PC-3 (cell line): ENCODE measurements around the gene PREX1. TPM values are rescaled to one million over a fixed set of nuclear protein-coding genes. Genes with fewer than 3 reads are reported as not detected.

Experiments used
- ATAC-seq: fragments of 200-7000 bp; cut with Tn5 transposase; 2 replicates; pipeline ENCODE4 v1.9.1; 2020; ENCODE audit warnings: mild to moderate bottlenecking, moderate library complexity
- BruUV-seq: library from RNA; stranded (reverse); fragments of 400-500 nt; replicated peaks from 2 replicates; lab custom pipeline; 2021; lab: Mats Ljungman, UMichigan
- CTCF ChIA-PET: fragments of 300-600 bp; sonication (Branson Sonifier 250); formaldehyde crosslinking; loops from one replicate; lab custom pipeline; 2022; ENCODE audit warnings: antibody characterized with exemption; lab: Charles Lee
- POLR2A ChIA-PET: fragments of 300-600 bp; sonication (Branson Sonifier 250); formaldehyde crosslinking; loops from one replicate; lab custom pipeline; 2022; ENCODE audit warnings: antibody characterized with exemption; ENCODE audit not compliant: unreplicated experiment; lab: Charles Lee
- DNase-seq: peaks from one replicate; pipeline ENCODE4 v3.0.0-alpha.2; 2015
- H2AFZ ChIP-seq: fragments of 300-600 bp; sonication (generic); 2 replicates; pipeline ENCODE4 v1.6.0; 2016; ENCODE audit warnings: antibody characterized with exemption, low read length
- H3F3A ChIP-seq: fragments of 300-600 bp; sonication (generic); one replicate; pipeline ENCODE4 v1.6.0; 2017; ENCODE audit warnings: antibody characterized with exemption, low read length, control low read depth, mild to moderate bottlenecking; ENCODE audit not compliant: unreplicated experiment
- H3K27ac ChIP-seq: fragments of 300-600 bp; sonication (generic); 2 replicates; pipeline ENCODE4 v1.5.1; 2016; ENCODE audit warnings: mild to moderate bottlenecking, low read length
- H3K27me3 ChIP-seq: fragments of 300-600 bp; sonication (generic); 2 replicates; pipeline ENCODE4 v1.6.1; 2016; ENCODE audit warnings: low read length, mixed read lengths
- H3K36me3 ChIP-seq: fragments of 300-600 bp; sonication (generic); 2 replicates; pipeline ENCODE4 v1.6.1; 2016; ENCODE audit warnings: low read depth, mixed run types, low read length, mixed read lengths
- H3K4me1 ChIP-seq: fragments of 300-600 bp; sonication (generic); 2 replicates; pipeline ENCODE4 v1.5.1; 2016; ENCODE audit warnings: low read length; ENCODE audit not compliant: insufficient read depth
- H3K4me2 ChIP-seq: fragments of 300-600 bp; sonication (generic); 2 replicates; pipeline ENCODE4 v1.6.0; 2016; ENCODE audit warnings: low read length
- H3K4me3 ChIP-seq: fragments of 300-600 bp; sonication (generic); 2 replicates; pipeline ENCODE4 v1.5.1; 2016; ENCODE audit warnings: mild to moderate bottlenecking, low read length, mixed read lengths
- H3K79me2 ChIP-seq: fragments of 300-600 bp; sonication (generic); 2 replicates; pipeline ENCODE4 v1.6.1; 2017; ENCODE audit warnings: low read length, mixed read lengths
- H3K9ac ChIP-seq: fragments of 300-600 bp; sonication (generic); 2 replicates; pipeline ENCODE4 v1.6.0; 2016; ENCODE audit warnings: mild to moderate bottlenecking, low read length
- H3K9me2 ChIP-seq: fragments of 300-600 bp; sonication (generic); replicated peaks from 2 replicates; pipeline ENCODE4 v1.6.1; 2016; ENCODE audit warnings: mixed run types, low read length, mixed read lengths
- H3K9me3 ChIP-seq: fragments of 300-600 bp; sonication (generic); 2 replicates; pipeline ENCODE4 v1.6.1; 2016; ENCODE audit warnings: low read length, mixed read lengths
- H4K20me1 ChIP-seq: fragments of 300-600 bp; sonication (generic); 2 replicates; pipeline ENCODE4 v1.6.1; 2016; ENCODE audit warnings: low read length, mixed read lengths
- CTCF ChIP-seq: fragments of 300-600 bp; sonication (generic); conservative IDR thresholded peaks from 2 replicates; pipeline ENCODE4 v1.5.1; 2017; ENCODE audit warnings: antibody characterized with exemption, low read depth, mild to moderate bottlenecking, low read length
- EZH2 ChIP-seq: fragments of 300-600 bp; sonication (generic); IDR thresholded peaks from one replicate; pipeline ENCODE4 v1.6.1; 2017; ENCODE audit warnings: antibody characterized with exemption, mild to moderate bottlenecking, low read length; ENCODE audit not compliant: unreplicated experiment
- EZH2phosphoT487 ChIP-seq: fragments of 300-600 bp; sonication (generic); IDR thresholded peaks from 2 replicates; pipeline ENCODE4 v1.6.1; 2018; ENCODE audit warnings: mild to moderate bottlenecking, antibody characterized with exemption, low read length, borderline replicate concordance
- intact Hi-C: fragments of 100-400 bp; cut with micrococcal nuclease; formaldehyde crosslinking; loops from 2 replicates; pipeline ENCODE4 v1.9.0; 2023
- total RNA-seq: library from RNA; depleted of rRNA; stranded (reverse); fragments of >200 nt; gene quantifications from 2 replicates; pipeline ENCODE4 v1.2.3, GENCODE V29; 2014

The PREX1 gene
- total RNA-seq, 1 experiment from 2014 or later = 22.1 TPM

GRCh38 chr20:48773837-48774418 lies 53.9 kb downstream of the PREX1 start:
- no TSS peak for BruUV-seq
- H3K9me3 ChIP-seq = no peaks in the 10 kb centered on the region
- ChIA-PET CTCF (no interaction called here), POLR2A (interaction anchor here (0.6 kb wide), 1 partner anchor 51 kb away, joined by 3 read pairs; no protein-coding TSS in a partner anchor)
- no peaks in the 10 kb centered on the region for H3F3A ChIP-seq
- H3K4me1 ChIP-seq = no peaks in the 10 kb centered on the region; the same call in 1 of the 2 replicates
- intact Hi-C loops = no loop called here
- TF ChIP-seq EZH2 = no peak
- TF ChIP-seq CTCF = no peak
- TF ChIP-seq EZH2phosphoT487 = no peak
- H3K36me3 ChIP-seq = no peaks in the 10 kb centered on the region
- ATAC-seq (no peak), DNase-seq (no peak)
- no peaks in the 10 kb centered on the region for H3K9me2 ChIP-seq
- no peaks in the 10 kb centered on the region for H3K79me2 ChIP-seq
- no peak overlapping the region for H3K9ac ChIP-seq
- no peak overlapping the region for H2AFZ ChIP-seq
- H3K27me3 ChIP-seq = no peaks in the 10 kb centered on the region
- H3K4me3 ChIP-seq = no peak overlapping the region
- H3K27ac ChIP-seq = no peak overlapping the region
- H3K4me2 ChIP-seq = no peak overlapping the region
- no peaks in the 10 kb centered on the region for H4K20me1 ChIP-seq

GRCh38 chr20:48772183-48772976 lies 55.4 kb downstream of the PREX1 start:
- no TSS peak for BruUV-seq
- CTCF ChIA-PET = no interaction called here
- Histone ChIP-seq H4K20me1 (no peaks in the 10 kb centered on the region), H3K79me2 (no peaks in the 10 kb centered on the region), H3K9ac (no peak overlapping the region), H3K27me3 (no peaks in the 10 kb centered on the region), H3K4me1 (no peaks in the 10 kb centered on the region; the same call in 1 of the 2 replicates), H3F3A (no peaks in the 10 kb centered on the region), H3K27ac (no peak overlapping the region), H3K4me2 (no peak overlapping the region), H2AFZ (no peak overlapping the region), H3K9me3 (no peaks in the 10 kb centered on the region), H3K36me3 (no peaks in the 10 kb centered on the region), H3K9me2 (no peaks in the 10 kb centered on the region), H3K4me3 (no peak overlapping the region)
- POLR2A ChIA-PET = no interaction called here
- DNase-seq (no peak), ATAC-seq (no peak)
- intact Hi-C loops = no loop called here
- TF ChIP-seq EZH2 (no peak), EZH2phosphoT487 (no peak), CTCF (no peak)

- no peaks in the 10 kb centered on the region for H3F3A ChIP-seq
- H3K9me2 ChIP-seq = no peaks in the 10 kb centered on the region
- no peaks in the 10 kb centered on the region for H3K79me2 ChIP-seq
- CTCF ChIA-PET = no interaction called here
- no peak overlapping the region for H2AFZ ChIP-seq
- DNase-seq = no peak
- intact Hi-C loops = no loop called here
- H3K36me3 ChIP-seq = no peaks in the 10 kb centered on the region
- H3K4me1 ChIP-seq = no peaks in the 10 kb centered on the region; the same call in 1 of the 2 replicates
- BruUV-seq = no TSS peak
- no peaks in the 10 kb centered on the region for H3K9me3 ChIP-seq
- no peak overlapping the region for H3K4me3 ChIP-seq
- no peaks in the 10 kb centered on the region for H4K20me1 ChIP-seq
- H3K4me2 ChIP-seq = no peak overlapping the region
- POLR2A ChIA-PET = no interaction called here
- TF ChIP-seq CTCF (no peak), EZH2 (no peak), EZH2phosphoT487 (no peak)
- no peak for ATAC-seq
- no peak overlapping the region for H3K9ac ChIP-seq
- no peaks in the 10 kb centered on the region for H3K27me3 ChIP-seq
- no peak overlapping the region for H3K27ac ChIP-seq
These were observed 56.3 kb downstream of the PREX1 start for GRCh38 chr20:48771542-48771941.
